NCI-H2171 treated with DMSO at 0.1 percent for 48 hours (cell line): Measurements from ENCODE around the gene RDH12.

Experiments
- DNase-seq: peaks from one replicate; lab custom pipeline; 2025; lab: John Stamatoyannopoulos, UW

RDH12 gene

GRCh38 chr14:67749341-67750084 is 47.8 kb downstream of the RDH12 start:
- DNase-seq, result no peak

GRCh38 chr14:67756496-67756895 is 54.8 kb downstream of the RDH12 start:
- no peak for DNase-seq

- DNase-seq, result no peak
Measured at GRCh38 chr14:67757175-67757574, 55.5 kb downstream of the RDH12 start.

- DNase-seq, result no peak
Measured at GRCh38 chr14:67759916-67760315, 58.2 kb downstream of the RDH12 start.

GRCh38 chr14:67762051-67762450 is 60.4 kb downstream of the RDH12 start:
- DNase-seq, result no peak

GRCh38 chr14:67763158-67763822 is 61.6 kb downstream of the RDH12 start:
- DNase-seq, result no peak

- no peak for DNase-seq
Measured at GRCh38 chr14:67764496-67764895, 62.8 kb downstream of the RDH12 start.

- DNase-seq, result no peak
Measured at GRCh38 chr14:67765192-67765834, 63.6 kb downstream of the RDH12 start.

- no peak for DNase-seq
Measured at GRCh38 chr14:67766035-67766680, 64.5 kb downstream of the RDH12 start.

GRCh38 chr14:67768219-67768618 is 66.5 kb downstream of the RDH12 start:
- no peak for DNase-seq

- DNase-seq, result no peak
Measured at GRCh38 chr14:67773844-67774377, 72.2 kb downstream of the RDH12 start.

GRCh38 chr14:67776653-67777322 is 75.1 kb downstream of the RDH12 start:
- no peak for DNase-seq

- no peak for DNase-seq
Measured at GRCh38 chr14:67778792-67779191, 77.1 kb downstream of the RDH12 start.

- no peak for DNase-seq
Measured at GRCh38 chr14:67782090-67782489, 80.4 kb downstream of the RDH12 start.
